CD4-positive, alpha-beta T cell (primary cell): ENCODE measurements around the gene PLA2G1B. TPM values are rescaled to one million over a fixed set of nuclear protein-coding genes. Genes with fewer than 3 reads are reported as not detected.

Experiments used
- ATAC-seq: fragments of 200-7000 bp; cut with Tn5 transposase; one replicate; pipeline ENCODE4 v1.10.0; 2022; ENCODE audit warnings: mild to moderate bottlenecking; ENCODE audit not compliant: poor library complexity
- CTCF ChIA-PET: fragments of 350-600 bp; sonication (Branson Sonifier 250); formaldehyde crosslinking; loops from one replicate; lab custom pipeline; 2021; ENCODE audit warnings: antibody characterized with exemption, inconsistent platforms; lab: Charles Lee
- POLR2A ChIA-PET: fragments of 350-600 bp; sonication (Branson Sonifier 250); formaldehyde crosslinking; loops from one replicate; lab custom pipeline; 2021; ENCODE audit warnings: antibody characterized with exemption, inconsistent platforms; lab: Charles Lee
- DNase-seq, 14 experiments: peaks; one replicate each; pipeline ENCODE4 v3.0.0-alpha.2; 2013 to 2020; ENCODE audit warnings: mixed read lengths in 2 of 14
- H3K27ac ChIP-seq, 2 donors: one replicate each; pipeline versions ENCODE4 v1.5.1 to v1.7.0; 2013; ENCODE audit warnings: low read length in 2 of 2, low read depth in 1 of 2, mild to moderate bottlenecking in 1 of 2
- H3K27me3 ChIP-seq, 2 experiments: 1 replicate in 1 of 2; 2 replicates in 1 of 2; pipeline versions ENCODE4 v1.6.1 to v1.7.0; 2013; ENCODE audit warnings: low read length in 2 of 2, control low read depth in 1 of 2, mild to moderate bottlenecking in 1 of 2, moderate library complexity in 1 of 2; ENCODE audit not compliant: insufficient read depth in 2 of 2, control insufficient read depth in 1 of 2
- H3K36me3 ChIP-seq: one replicate; pipeline ENCODE4 v1.6.1; 2013; ENCODE audit warnings: low read length, control low read depth; ENCODE audit not compliant: insufficient read depth
- H3K4me1 ChIP-seq: one replicate; pipeline ENCODE4 v1.6.1; 2013; ENCODE audit warnings: low read length, control low read depth; ENCODE audit not compliant: insufficient read depth
- H3K4me3 ChIP-seq: one replicate; pipeline ENCODE4 v1.5.1; 2013; ENCODE audit warnings: mild to moderate bottlenecking, low read length, moderate library complexity
- H3K9me3 ChIP-seq, 2 experiments: 1 replicate in 1 of 2; 2 replicates in 1 of 2; pipeline versions ENCODE4 v1.6.1 to v1.7.0; 2013; ENCODE audit warnings: low read length in 2 of 2, mild to moderate bottlenecking in 2 of 2, control low read depth in 1 of 2, moderate library complexity in 1 of 2; ENCODE audit not compliant: control insufficient read depth in 1 of 2, insufficient read depth in 1 of 2
- H3K27ac Mint-ChIP-seq: one replicate; pipeline ENCODE4 v1.8.0; 2020; ENCODE audit warnings: mixed read lengths
- H3K27me3 Mint-ChIP-seq: one replicate; pipeline ENCODE4 v1.8.0; 2021; ENCODE audit warnings: mixed read lengths
- H3K36me3 Mint-ChIP-seq: one replicate; pipeline ENCODE4 v1.8.0; 2021; ENCODE audit warnings: low read depth, mixed read lengths
- H3K4me1 Mint-ChIP-seq: one replicate; pipeline ENCODE4 v1.8.0; 2021; ENCODE audit warnings: low read depth, mixed read lengths
- H3K4me3 Mint-ChIP-seq: one replicate; pipeline ENCODE4 v1.8.0; 2020; ENCODE audit warnings: mild to moderate bottlenecking, mixed read lengths
- H3K9me3 Mint-ChIP-seq: one replicate; pipeline ENCODE4 v1.8.0; 2020; ENCODE audit warnings: mixed read lengths
- CTCF ChIP-seq: fragments of 200-600 bp; IDR thresholded peaks from one replicate; pipeline ENCODE4 v1.8.0; 2022; ENCODE audit warnings: antibody characterized with exemption, mild to moderate bottlenecking
- intact Hi-C, 2 experiments: fragments of 100-400 bp; cut with DNase I in 1 of 2; cut with micrococcal nuclease in 1 of 2; formaldehyde crosslinking; loops; one replicate each; pipeline versions ENCODE4 v1.15.1 to v1.9.0; 2023 to 2025; cut with DNase I, micrococcal nuclease
- total RNA-seq, 174 experiments: library from RNA in 2 of 174; stranded (reverse) in 2 of 174; gene quantifications; one replicate each; pipeline ENCODE4 v1.2.3 and lab custom pipeline; 2021 to 2026

PLA2G1B gene
- total RNA-seq, 2 experiments from 2014 or later, result not detected

- peaks cover 30% of the 10 kb centered on the region for H3K27me3 Mint-ChIP-seq
- no peaks in the 10 kb centered on the region for H3K9me3 ChIP-seq
- TF ChIP-seq CTCF, result no peak
- H3K27ac ChIP-seq, result no peak overlapping the region
- H3K4me1 ChIP-seq, result peaks cover 3% of the 10 kb centered on the region
- DNase-seq (no peak), ATAC-seq (no peak)
- H3K4me3 ChIP-seq, result no peak overlapping the region
- no peaks in the 10 kb centered on the region for H3K36me3 ChIP-seq
- H3K4me3 Mint-ChIP-seq, result no peak overlapping the region
- CTCF ChIA-PET, result interaction anchor here (1.4 kb wide), 1 partner anchor 113 kb away, joined by 4 read pairs; no protein-coding TSS in a partner anchor
- intact Hi-C loops, result loop anchor here (5.0 to 10.0 kb wide), 2 partner anchors 64 to 361 kb away; partner anchors contain the start of gene UNC119B (in 1 of the 2)
- no peaks in the 10 kb centered on the region for H3K36me3 Mint-ChIP-seq
- H3K4me1 Mint-ChIP-seq, result no peaks in the 10 kb centered on the region
- POLR2A ChIA-PET, result no interaction called here
- H3K9me3 Mint-ChIP-seq, result no peaks in the 10 kb centered on the region
- H3K27me3 ChIP-seq, result peaks cover 7 to 10% of the 10 kb centered on the region in 2 experiments
- no peak overlapping the region for H3K27ac Mint-ChIP-seq
Measured at GRCh38 chr12:120353556-120354317, 26.2 kb upstream of the PLA2G1B start.

GRCh38 chr12:120353136-120353535 lies 25.6 kb upstream of the PLA2G1B start:
- no peak for TF ChIP-seq CTCF
- H3K4me3 Mint-ChIP-seq, result no peak overlapping the region
- H3K27ac Mint-ChIP-seq, result no peak overlapping the region
- Histone ChIP-seq H3K4me1 (peaks cover 3% of the 10 kb centered on the region), H3K9me3 (no peaks in the 10 kb centered on the region), H3K27ac (no peak overlapping the region), H3K4me3 (no peak overlapping the region), H3K36me3 (no peaks in the 10 kb centered on the region), H3K27me3 (peaks cover 8 to 9% of the 10 kb centered on the region in 2 experiments)
- no peaks in the 10 kb centered on the region for H3K4me1 Mint-ChIP-seq
- CTCF ChIA-PET, result interaction anchor here (1.4 kb wide), 1 partner anchor 113 kb away, joined by 4 read pairs; no protein-coding TSS in a partner anchor
- DNase-seq, result no peak
- peaks cover 27% of the 10 kb centered on the region for H3K27me3 Mint-ChIP-seq
- POLR2A ChIA-PET, result no interaction called here
- intact Hi-C loops, result loop anchor here (5.0 to 10.0 kb wide), 2 partner anchors 64 to 362 kb away; partner anchors contain the start of gene UNC119B (in 1 of the 2)
- H3K36me3 Mint-ChIP-seq, result no peaks in the 10 kb centered on the region
- no peaks in the 10 kb centered on the region for H3K9me3 Mint-ChIP-seq
- ATAC-seq, result no peak

GRCh38 chr12:120352117-120352516 lies 24.5 kb upstream of the PLA2G1B start:
- no peak overlapping the region for H3K27ac Mint-ChIP-seq
- ChIA-PET CTCF (no interaction called here), POLR2A (no interaction called here)
- no peak for DNase-seq
- intact Hi-C loops, result loop anchor here (5.0 to 10.0 kb wide), 2 partner anchors 65 to 363 kb away; partner anchors contain the start of gene UNC119B (in 1 of the 2)
- H3K4me3 ChIP-seq, result no peak overlapping the region
- TF ChIP-seq CTCF, result no peak
- H3K27me3 Mint-ChIP-seq, result peaks cover 17% of the 10 kb centered on the region
- no peaks in the 10 kb centered on the region for H3K9me3 ChIP-seq
- no peak overlapping the region for H3K27ac ChIP-seq
- H3K4me1 Mint-ChIP-seq, result no peaks in the 10 kb centered on the region
- H3K36me3 Mint-ChIP-seq, result no peaks in the 10 kb centered on the region
- no peak for ATAC-seq
- H3K27me3 ChIP-seq, result peaks cover 6 to 8% of the 10 kb centered on the region in 2 experiments
- peaks cover 3% of the 10 kb centered on the region for H3K4me1 ChIP-seq
- H3K36me3 ChIP-seq, result no peaks in the 10 kb centered on the region
- no peak overlapping the region for H3K4me3 Mint-ChIP-seq
- no peaks in the 10 kb centered on the region for H3K9me3 Mint-ChIP-seq
